ENCODE measurements around the gene SLC25A40.

GRCh38 chr7:87912121-87912520 is 36.0 kb upstream of the SLC25A40 start:
- no peak for TF ChIP-seq CTCF (IDR thresholded peaks at IDR 0.05)
- no peak for TF ChIP-seq POLR2A (IDR thresholded peaks at IDR 0.05)

Measured in uterus (tissue), 2 donors.